HG03025 (cell line): Measurements from ENCODE around the gene PLEKHG4B.

ENCODE experiments used
- ATAC-seq: cut with Tn5 transposase; IDR thresholded peaks from one replicate; pipeline ENCODE4 v1.9.1; 2021; ENCODE audit warnings: mild to moderate bottlenecking, moderate library complexity; ENCODE audit not compliant: unreplicated experiment, low FRiP score

Gene PLEKHG4B

GRCh38 chr5:73768-74502 lies 18.0 kb upstream of the PLEKHG4B start:
- ATAC-seq, result no peak

GRCh38 chr5:74503-75109 lies 17.4 kb upstream of the PLEKHG4B start:
- no peak for ATAC-seq

GRCh38 chr5:75331-76320 lies 16.3 kb upstream of the PLEKHG4B start:
- ATAC-seq, result no peak

- no peak for ATAC-seq
Observed at GRCh38 chr5:76358-77169, 15.4 kb upstream of the PLEKHG4B start.

- no peak for ATAC-seq
Observed at GRCh38 chr5:77170-77501, 14.8 kb upstream of the PLEKHG4B start.

GRCh38 chr5:77546-77945 lies 14.4 kb upstream of the PLEKHG4B start:
- ATAC-seq, result no peak

GRCh38 chr5:77957-78804 lies 13.8 kb upstream of the PLEKHG4B start:
- ATAC-seq, result no peak

- ATAC-seq, result no peak
Observed at GRCh38 chr5:78805-79149, 13.2 kb upstream of the PLEKHG4B start.

- no peak for ATAC-seq
Observed at GRCh38 chr5:79263-79662, 12.7 kb upstream of the PLEKHG4B start.

GRCh38 chr5:79821-80220 lies 12.1 kb upstream of the PLEKHG4B start:
- ATAC-seq, result no peak

- no peak for ATAC-seq
Observed at GRCh38 chr5:81391-82021, 10.5 kb upstream of the PLEKHG4B start.

- no peak for ATAC-seq
Observed at GRCh38 chr5:82097-82496, 9.9 kb upstream of the PLEKHG4B start.

- no peak for ATAC-seq
Observed at GRCh38 chr5:82570-82969, 9.4 kb upstream of the PLEKHG4B start.

- ATAC-seq, result no peak
Observed at GRCh38 chr5:83029-83428, 8.9 kb upstream of the PLEKHG4B start.

- no peak for ATAC-seq
Observed at GRCh38 chr5:85334-85995, 6.5 kb upstream of the PLEKHG4B start.

- ATAC-seq, result no peak
Observed at GRCh38 chr5:89337-90286, 2.4 kb upstream of the PLEKHG4B start.
